ENCODE data around the gene RDH13. TPM values are rescaled to one million over a fixed set of nuclear protein-coding genes. Genes with fewer than 3 reads are reported as not detected.
"Not testable (repeated sequence)": the region's sequence is repeated elsewhere in the genome, so short reads cannot be mapped to it uniquely, and the experiment has no call there.

Gene RDH13
- 8.2 TPM for total RNA-seq
- long read RNA-seq, transcript RDH13-223 (7 exons, 1,931 nt) = major isoform, 58 of 88 reads
- long read RNA-seq, partial matches to known transcripts = 3 of 88 reads
- long read RNA-seq, other reads (novel, unspliced or antisense) = 24 of 88 reads

GRCh38 chr19:55062735-55063491 is at the start of gene RDH13:
RDH13 (minus strand) TSS chr19:55063148; CDS start chr19:55063032, 116 bp downstream.
- peak; percentile 98 for DNase-seq (ENCODE audit: low spot score)

- DNase-seq (ENCODE audit: low spot score) = no peak
Observed at GRCh38 chr19:55112246-55112776, 49.4 kb upstream of the RDH13 start.

- DNase-seq (ENCODE audit: low spot score) = no peak
Observed at GRCh38 chr19:55111238-55111831, 48.4 kb upstream of the RDH13 start.

- DNase-seq (ENCODE audit: low spot score) = no peak
Observed at GRCh38 chr19:55109527-55110291, 46.8 kb upstream of the RDH13 start.

GRCh38 chr19:55107252-55107651 is 44.3 kb upstream of the RDH13 start:
- DNase-seq (ENCODE audit: low spot score) = not testable (repeated sequence)

- DNase-seq (ENCODE audit: low spot score) = no peak
Observed at GRCh38 chr19:55106591-55106990, 43.6 kb upstream of the RDH13 start.

GRCh38 chr19:55105237-55105636 is 42.3 kb upstream of the RDH13 start:
- DNase-seq (ENCODE audit: low spot score) = no peak

GRCh38 chr19:55103190-55103589 is 40.2 kb upstream of the RDH13 start:
- DNase-seq (ENCODE audit: low spot score) = no peak

GRCh38 chr19:55101261-55101660 is 38.3 kb upstream of the RDH13 start:
- DNase-seq (ENCODE audit: low spot score) = no peak

GRCh38 chr19:55099557-55100506 is 36.9 kb upstream of the RDH13 start:
- no peak for DNase-seq (ENCODE audit: low spot score)

- no peak for DNase-seq (ENCODE audit: low spot score)
Observed at GRCh38 chr19:55098716-55099556, 36.0 kb upstream of the RDH13 start.

- no peak for DNase-seq (ENCODE audit: low spot score)
Observed at GRCh38 chr19:55097864-55098715, 35.1 kb upstream of the RDH13 start.

- DNase-seq (ENCODE audit: low spot score) = no peak
Observed at GRCh38 chr19:55096061-55096701, 33.2 kb upstream of the RDH13 start.

- DNase-seq (ENCODE audit: low spot score) = no peak
Observed at GRCh38 chr19:55095260-55096060, 32.5 kb upstream of the RDH13 start.

GRCh38 chr19:55094456-55095259 is 31.7 kb upstream of the RDH13 start:
- no peak for DNase-seq (ENCODE audit: low spot score)

Data from mesenteric fat pad (tissue), 1 donor.